Gastroesophageal sphincter (tissue), 4 donors: Measurements from ENCODE around the gene PEAK1. TPM values are rescaled to one million over a fixed set of nuclear protein-coding genes. Genes with fewer than 3 reads are reported as not detected.

ENCODE experiments used
- ATAC-seq: fragments of 150-250 bp; one replicate; pipeline ENCODE4 v1.9.1; 2016; ENCODE audit warnings: mild to moderate bottlenecking, moderate library complexity
- H3K27ac ChIP-seq, 4 donors: fragments of 200-600 bp; sonication (generic) in 3 of 4; 1 replicate in 3 of 4; 2 replicates in 1 of 4; pipeline ENCODE4 v1.5.1; 2016 to 2019
- H3K27me3 ChIP-seq: fragments of 200-600 bp; sonication (generic); one replicate; pipeline ENCODE4 v1.5.1; 2019
- H3K36me3 ChIP-seq, 2 donors: fragments of 200-600 bp; sonication (generic); one replicate each; pipeline ENCODE4 v1.5.1; 2019; ENCODE audit warnings: control low read depth in 1 of 2
- H3K4me1 ChIP-seq, 3 donors: fragments of 200-600 bp; sonication (generic); 1 replicate in 2 of 3; 2 replicates in 1 of 3; pipeline ENCODE4 v1.5.1; 2016 to 2019; ENCODE audit warnings: control low read depth in 2 of 3
- H3K4me3 ChIP-seq, 2 donors: fragments of 200-600 bp; sonication (generic); one replicate each; pipeline ENCODE4 v1.5.1; 2019; ENCODE audit warnings: mild to moderate bottlenecking in 1 of 2, moderate library complexity in 1 of 2
- H3K9me3 ChIP-seq, 3 donors: fragments of 200-600 bp; sonication (generic); one replicate each; pipeline ENCODE4 v1.5.1; 2017 to 2019; ENCODE audit warnings: control low read depth in 2 of 3
- EP300 ChIP-seq: sonication (generic); formaldehyde crosslinking; IDR thresholded peaks from one replicate; pipeline ENCODE4 v1.6.1; 2017; ENCODE audit warnings: antibody characterized with exemption, mild to moderate bottlenecking
- POLR2A ChIP-seq, 2 donors: fragments of 450-650 bp; IDR thresholded peaks; one replicate each; pipeline ENCODE4 v1.6.1; 2017; ENCODE audit warnings: antibody characterized with exemption in 2 of 2, mild to moderate bottlenecking in 2 of 2, moderate library complexity in 1 of 2
- POLR2AphosphoS5 ChIP-seq: sonication (generic); formaldehyde crosslinking; IDR thresholded peaks from one replicate; pipeline ENCODE4 v1.6.1; 2017; ENCODE audit warnings: antibody characterized with exemption
- WGBS, 2 donors: methylation state at CpG; one replicate each; pipeline ENCODE4 v1.1.5; 2018; ENCODE audit warnings: low coverage in 1 of 2; 5-methylcytosine and 5-hydroxymethylcytosine counted together
- total RNA-seq, 4 donors: library from RNA; depleted of rRNA; stranded (reverse); fragments of >200 nt; gene quantifications; one replicate each; pipeline ENCODE4 v1.1.0, GENCODE V29; 2016
- TF ChIP-seq, protein P1 (sequence below), 4 experiments: fragments of 200-600 bp in 2 of 4; fragments of 450-650 bp in 2 of 4; sonication (generic) in 1 of 4; IDR thresholded peaks; one replicate each; pipeline ENCODE4 v1.5.1; 2017 to 2019; ENCODE audit warnings: antibody characterized with exemption in 4 of 4, mild to moderate bottlenecking in 2 of 4, moderate library complexity in 2 of 4

Gene PEAK1
- total RNA-seq, 4 donors from 2014 or later, result 59.5 to 170 (median 91.6) TPM

DNA sequence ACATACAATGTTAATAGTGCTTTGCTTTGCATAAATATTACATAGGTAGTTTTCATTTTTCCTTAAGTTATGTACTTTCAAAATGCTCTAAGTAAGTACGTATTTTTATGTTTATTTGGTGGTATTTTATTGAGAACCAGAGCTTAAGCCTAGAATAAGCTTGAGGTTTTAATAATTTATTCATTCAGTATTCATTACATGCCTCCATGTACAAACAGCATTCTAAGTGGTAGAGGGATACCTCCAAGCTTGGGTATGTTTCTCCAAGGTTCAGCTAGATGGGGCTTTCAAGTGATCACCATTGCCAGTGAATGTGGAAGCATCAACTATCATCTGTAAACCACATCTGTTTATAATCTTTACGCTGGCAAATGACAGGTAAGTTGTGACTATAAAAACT, 52.3 kb downstream of the PEAK1 start:
- 82 to 84% methylated on average over 2 of the region's 2 CpGs for WGBS, 2 donors
- H3K27me3 ChIP-seq, result no peaks in the 10 kb centered on the region
- H3K4me1 ChIP-seq, result no peaks in the 10 kb centered on the region
- peaks cover 0 to 13% of the 10 kb centered on the region in 2 donors for H3K36me3 ChIP-seq
- no peak for ATAC-seq
- no peak overlapping the region for H3K27ac ChIP-seq
- no peak for TF ChIP-seq POLR2AphosphoS5
- TF ChIP-seq, protein P1, sequence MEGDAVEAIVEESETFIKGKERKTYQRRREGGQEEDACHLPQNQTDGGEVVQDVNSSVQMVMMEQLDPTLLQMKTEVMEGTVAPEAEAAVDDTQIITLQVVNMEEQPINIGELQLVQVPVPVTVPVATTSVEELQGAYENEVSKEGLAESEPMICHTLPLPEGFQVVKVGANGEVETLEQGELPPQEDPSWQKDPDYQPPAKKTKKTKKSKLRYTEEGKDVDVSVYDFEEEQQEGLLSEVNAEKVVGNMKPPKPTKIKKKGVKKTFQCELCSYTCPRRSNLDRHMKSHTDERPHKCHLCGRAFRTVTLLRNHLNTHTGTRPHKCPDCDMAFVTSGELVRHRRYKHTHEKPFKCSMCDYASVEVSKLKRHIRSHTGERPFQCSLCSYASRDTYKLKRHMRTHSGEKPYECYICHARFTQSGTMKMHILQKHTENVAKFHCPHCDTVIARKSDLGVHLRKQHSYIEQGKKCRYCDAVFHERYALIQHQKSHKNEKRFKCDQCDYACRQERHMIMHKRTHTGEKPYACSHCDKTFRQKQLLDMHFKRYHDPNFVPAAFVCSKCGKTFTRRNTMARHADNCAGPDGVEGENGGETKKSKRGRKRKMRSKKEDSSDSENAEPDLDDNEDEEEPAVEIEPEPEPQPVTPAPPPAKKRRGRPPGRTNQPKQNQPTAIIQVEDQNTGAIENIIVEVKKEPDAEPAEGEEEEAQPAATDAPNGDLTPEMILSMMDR (IDR thresholded peaks at IDR 0.05), result no peak
- no peaks in the 10 kb centered on the region for H3K9me3 ChIP-seq
- H3K4me3 ChIP-seq, result no peak overlapping the region

DNA sequence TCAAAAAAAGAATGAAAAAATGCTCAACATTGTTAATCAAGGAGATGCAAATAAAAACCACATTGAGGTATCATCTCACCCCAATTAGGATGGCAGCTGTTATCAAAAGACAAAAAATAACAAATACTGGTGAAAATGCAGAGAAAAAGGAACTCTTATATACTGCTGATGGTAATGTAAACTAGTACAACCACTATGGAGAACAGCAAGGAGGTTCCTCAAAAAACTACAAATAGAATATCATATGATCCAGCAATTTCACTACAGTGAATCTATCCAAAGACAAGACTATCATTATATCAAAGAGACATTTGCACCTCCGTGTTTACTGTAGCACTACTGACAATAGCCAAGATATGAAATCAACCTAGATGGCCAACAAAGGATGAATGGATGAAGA, 58.4 kb downstream of the PEAK1 start:
- H3K9me3 ChIP-seq, result no peaks in the 10 kb centered on the region
- H3K36me3 ChIP-seq, result peaks cover 0 to 13% of the 10 kb centered on the region in 2 donors
- H3K27me3 ChIP-seq, result no peaks in the 10 kb centered on the region
- TF ChIP-seq POLR2A (IDR thresholded peaks at IDR 0.05), result no peak
- TF ChIP-seq EP300, result no peak
- no peak for TF ChIP-seq POLR2AphosphoS5
- TF ChIP-seq, protein P1 (IDR thresholded peaks at IDR 0.05), result no peak
- no peak overlapping the region for H3K4me3 ChIP-seq
- H3K4me1 ChIP-seq, result no peaks in the 10 kb centered on the region
- ATAC-seq, result no peak
- 40 to 58% methylated on average over 1 of the region's 1 CpG for WGBS, 2 donors
- H3K27ac ChIP-seq, result no peak overlapping the region

DNA sequence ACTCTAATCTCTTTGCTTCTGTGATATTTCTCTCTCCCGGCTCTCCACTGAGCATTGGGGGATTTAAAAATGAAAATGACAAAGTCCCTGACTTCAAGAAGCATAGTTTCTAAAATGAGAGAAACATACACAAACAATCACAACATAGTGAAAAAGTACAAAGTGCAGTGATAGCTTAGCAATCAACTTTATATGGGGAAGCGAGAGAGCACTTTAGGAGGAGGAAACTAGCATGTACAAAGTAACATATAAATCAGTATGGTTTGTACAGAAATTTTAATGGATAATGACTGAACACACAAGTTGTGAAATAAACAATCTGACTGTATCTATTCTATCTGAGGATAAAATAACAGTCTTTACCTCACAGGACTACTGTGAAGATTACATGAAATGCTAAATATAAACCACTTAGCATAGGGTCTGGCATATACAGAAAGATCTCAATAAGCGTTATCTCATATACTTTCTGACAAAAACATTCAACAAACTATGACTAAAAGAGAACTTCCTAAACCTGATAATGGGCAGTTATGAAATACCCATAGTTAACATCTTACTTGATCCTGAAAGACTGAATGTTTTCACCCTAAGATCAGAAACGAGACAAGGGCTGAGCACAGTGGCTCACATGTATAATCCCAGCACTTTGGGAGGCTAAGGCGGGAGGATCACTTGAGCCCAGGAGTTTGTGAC, 61.2 kb downstream of the PEAK1 start:
- Histone ChIP-seq H3K4me3 (no peak overlapping the region), H3K4me1 (no peaks in the 10 kb centered on the region), H3K9me3 (no peaks in the 10 kb centered on the region), H3K27ac (no peak overlapping the region), H3K27me3 (no peaks in the 10 kb centered on the region), H3K36me3 (peaks cover 0 to 9% of the 10 kb centered on the region in 2 donors)
- no peak for ATAC-seq
- 90 to 93% methylated on average over 5 of the region's 5 CpGs for WGBS, 2 donors
- TF ChIP-seq POLR2AphosphoS5, result no peak
- TF ChIP-seq, protein P1 (IDR thresholded peaks at IDR 0.05), result no peak
- no peak for TF ChIP-seq EP300
- TF ChIP-seq POLR2A (IDR thresholded peaks at IDR 0.05), result no peak

DNA sequence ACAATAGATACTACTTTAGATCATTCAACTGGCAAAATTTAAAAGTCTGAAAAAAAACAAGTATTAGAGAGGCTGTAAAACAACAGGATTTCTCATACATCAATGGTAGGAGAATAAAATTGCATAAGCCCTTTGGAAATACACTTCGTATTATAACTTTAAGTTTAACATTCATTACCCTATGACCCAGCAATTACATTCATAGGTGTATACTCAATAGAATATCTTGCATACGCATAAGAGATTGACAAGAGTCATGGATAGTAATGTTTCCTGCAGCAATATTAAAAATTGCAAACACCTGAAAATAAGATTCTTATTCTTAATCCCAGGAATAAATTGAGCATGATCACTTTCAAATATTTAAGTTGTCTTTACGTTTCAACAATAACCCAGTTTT, 63.6 kb downstream of the PEAK1 start:
- WGBS, 2 donors, result 94 to 98% methylated on average over 3 of the region's 3 CpGs
- no peak for ATAC-seq
- H3K36me3 ChIP-seq, result no peaks in the 10 kb centered on the region
- no peak for TF ChIP-seq EP300
- TF ChIP-seq POLR2AphosphoS5, result no peak
- TF ChIP-seq, protein P1 (IDR thresholded peaks at IDR 0.05), result no peak
- no peak for TF ChIP-seq POLR2A (IDR thresholded peaks at IDR 0.05)
- no peaks in the 10 kb centered on the region for H3K4me1 ChIP-seq
- H3K27ac ChIP-seq, result no peak overlapping the region
- no peak overlapping the region for H3K4me3 ChIP-seq
- no peaks in the 10 kb centered on the region for H3K27me3 ChIP-seq
- no peaks in the 10 kb centered on the region for H3K9me3 ChIP-seq

DNA sequence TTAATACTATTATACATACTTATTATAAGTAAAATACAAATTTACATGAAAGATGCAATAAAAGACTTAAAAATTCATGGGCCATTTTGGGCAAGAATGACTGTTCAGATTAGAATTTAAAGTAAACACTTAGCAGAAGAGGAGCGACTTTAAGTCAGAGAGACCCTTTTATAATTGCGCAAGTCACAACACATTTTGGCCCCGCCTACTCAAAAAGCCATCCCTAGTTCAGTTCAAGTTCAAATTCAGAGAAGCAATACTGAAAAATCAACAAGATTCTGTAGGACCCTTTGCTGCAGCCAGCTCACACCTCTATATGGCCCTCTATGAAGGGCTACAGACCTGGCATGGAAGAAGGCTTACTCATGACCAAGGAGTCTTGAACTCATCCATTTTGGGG, 64.6 kb downstream of the PEAK1 start:
- no peak overlapping the region for H3K4me3 ChIP-seq
- 89 to 94% methylated on average over 2 to 3 of the region's 3 CpGs for WGBS, 2 donors
- H3K27me3 ChIP-seq, result no peaks in the 10 kb centered on the region
- no peaks in the 10 kb centered on the region for H3K4me1 ChIP-seq
- ATAC-seq, result no peak
- TF ChIP-seq, protein P1 (IDR thresholded peaks at IDR 0.05), result no peak
- no peak for TF ChIP-seq EP300
- no peak for TF ChIP-seq POLR2AphosphoS5
- no peak overlapping the region for H3K27ac ChIP-seq
- no peaks in the 10 kb centered on the region for H3K36me3 ChIP-seq
- H3K9me3 ChIP-seq, result no peaks in the 10 kb centered on the region
